GM21825 (cell line): ENCODE results near the gene NEURL1.
"Not testable (repeated sequence)": the region's sequence is repeated elsewhere in the genome, so short reads cannot be mapped to it uniquely, and the experiment has no call there.

Experiments
- ATAC-seq: cut with Tn5 transposase; IDR thresholded peaks from one replicate; pipeline ENCODE4 v1.9.1; 2021; ENCODE audit warnings: mild to moderate bottlenecking, moderate library complexity; ENCODE audit not compliant: unreplicated experiment

The NEURL1 gene

GRCh38 chr10:103492655-103493261 lies 747 bp upstream of the NEURL1 start:
- no peak for ATAC-seq

- no peak for ATAC-seq
Measured at GRCh38 chr10:103493916-103494877, 692 bp downstream of the NEURL1 start.

DNA sequence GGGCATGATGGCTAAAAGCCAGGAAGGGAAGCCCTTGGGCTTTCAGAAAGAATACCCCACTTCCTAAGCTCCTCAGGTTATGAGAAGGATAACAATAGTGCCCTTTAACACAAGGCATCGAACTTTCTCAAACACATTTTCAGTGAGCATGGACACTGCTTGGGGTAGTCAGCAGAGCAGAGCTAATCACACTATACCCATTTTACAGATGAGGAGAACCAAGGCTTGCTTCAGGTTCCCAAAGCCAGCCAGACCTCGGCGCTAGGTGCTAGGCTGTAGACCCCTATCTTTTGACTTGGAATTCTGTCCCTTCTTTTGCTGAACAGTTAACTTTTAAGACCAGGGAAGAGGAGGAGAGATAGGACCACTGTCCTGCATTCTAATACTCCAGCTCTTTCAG lies 1.8 kb downstream of the NEURL1 start:
- no peak for ATAC-seq

DNA sequence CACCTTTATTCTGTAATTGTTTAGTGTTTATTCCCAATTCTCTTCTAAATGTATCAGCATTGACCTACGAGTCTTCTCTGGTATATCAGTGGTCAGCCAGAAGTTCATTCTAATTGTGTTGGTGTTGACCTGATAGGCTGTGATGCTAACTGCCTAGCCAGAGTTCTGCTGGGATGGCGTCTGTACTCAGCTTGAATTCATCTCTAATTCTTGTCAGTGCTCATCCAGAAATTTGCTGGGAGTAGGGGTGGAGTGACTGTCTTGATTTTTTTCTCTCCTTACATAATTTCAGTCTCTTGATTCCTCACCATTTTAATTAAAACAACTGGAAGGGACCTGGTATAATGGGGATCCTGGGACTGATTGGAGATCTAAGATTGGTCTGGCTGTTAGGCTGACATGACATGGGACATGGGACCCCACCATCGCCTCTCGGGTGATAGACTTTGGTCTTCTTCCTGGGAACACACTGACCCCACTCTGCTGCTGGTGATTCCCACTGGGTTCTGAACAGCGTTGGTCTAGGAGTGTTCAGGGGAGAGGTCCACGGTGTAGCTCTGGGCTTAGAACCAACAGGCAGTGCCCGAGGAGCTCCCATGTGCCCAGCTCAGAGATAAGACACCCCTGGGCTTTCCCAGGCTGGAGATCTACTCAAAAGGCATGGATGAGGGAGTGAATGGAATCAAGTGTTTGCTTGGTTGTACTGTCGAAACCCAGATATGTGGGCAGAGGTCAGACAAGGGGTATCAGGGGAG lies 3.8 kb downstream of the NEURL1 start:
- no peak for ATAC-seq

DNA sequence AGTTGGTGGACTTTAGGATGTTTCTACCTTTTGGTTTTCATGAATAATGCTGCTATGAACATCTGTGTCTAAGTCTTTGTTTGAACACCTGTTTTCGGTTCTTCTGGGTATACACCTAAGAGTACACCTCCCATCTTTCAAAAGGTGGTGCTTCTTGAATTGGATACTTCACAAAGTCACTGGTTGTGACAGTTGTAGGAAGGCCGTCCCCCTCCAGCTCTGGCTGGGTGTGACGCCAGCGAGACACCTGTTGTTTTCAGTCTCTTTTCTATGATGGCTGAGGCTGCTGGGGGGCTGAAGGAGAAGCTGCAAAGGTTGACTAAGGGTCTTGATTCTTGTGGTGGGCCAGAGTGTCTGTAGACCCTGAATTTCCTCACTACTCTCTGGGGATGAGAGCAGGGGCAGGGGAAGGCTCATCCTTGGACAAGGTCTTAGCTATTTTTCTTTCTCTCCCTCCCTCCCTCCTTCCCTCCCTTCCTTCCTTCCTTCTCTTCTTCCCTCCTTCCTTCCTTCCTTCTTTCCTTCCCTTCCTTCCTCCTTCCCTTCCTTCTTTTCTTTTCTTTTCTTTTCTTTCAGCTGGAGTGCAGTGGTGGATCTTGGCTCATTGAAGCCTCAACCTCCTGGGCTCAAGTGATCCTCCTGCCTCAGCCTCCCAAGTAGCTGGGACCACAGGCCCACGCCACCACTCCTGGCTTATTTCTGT lies 5.6 kb downstream of the NEURL1 start:
- ATAC-seq: no peak

DNA sequence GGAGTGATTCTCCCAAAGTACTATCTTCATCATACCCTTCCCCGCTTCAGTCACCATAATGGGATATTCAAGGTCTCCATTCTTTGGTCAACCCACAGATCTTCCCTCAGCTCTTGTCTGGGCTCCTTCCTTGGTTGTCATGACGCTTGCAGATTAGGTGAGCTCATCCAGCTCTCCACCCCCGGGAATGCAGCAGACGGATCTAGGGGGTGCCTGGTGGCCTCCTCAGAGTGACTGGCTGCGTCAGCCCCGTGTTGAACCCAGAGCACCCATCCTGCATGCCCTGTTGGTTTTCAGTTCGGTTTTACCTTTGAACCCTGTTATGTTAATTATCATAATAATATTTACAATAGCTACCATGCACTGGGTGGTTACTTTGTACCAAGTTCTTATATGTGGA lies 6.4 kb downstream of the NEURL1 start:
- ATAC-seq: no peak

DNA sequence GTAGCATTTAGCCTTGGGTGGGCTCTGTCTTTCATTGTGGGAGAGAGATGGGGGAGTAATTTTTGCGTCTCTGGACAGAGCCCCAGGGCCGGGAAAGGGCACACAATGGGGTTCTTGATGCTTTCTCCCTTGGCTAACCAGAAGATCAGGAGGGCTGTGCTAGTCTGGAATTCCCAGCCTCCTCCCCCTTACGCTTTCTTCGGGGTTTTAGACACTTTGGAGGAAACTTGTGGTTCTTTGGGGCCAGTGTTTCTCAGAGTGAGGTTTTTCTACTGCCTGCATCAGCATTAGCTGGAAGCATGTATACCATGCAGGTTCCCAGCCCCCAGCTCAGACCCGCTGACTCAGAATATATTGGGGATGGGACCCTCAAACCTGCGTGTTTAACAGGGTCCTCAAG lies 7.0 kb downstream of the NEURL1 start:
- no peak for ATAC-seq

DNA sequence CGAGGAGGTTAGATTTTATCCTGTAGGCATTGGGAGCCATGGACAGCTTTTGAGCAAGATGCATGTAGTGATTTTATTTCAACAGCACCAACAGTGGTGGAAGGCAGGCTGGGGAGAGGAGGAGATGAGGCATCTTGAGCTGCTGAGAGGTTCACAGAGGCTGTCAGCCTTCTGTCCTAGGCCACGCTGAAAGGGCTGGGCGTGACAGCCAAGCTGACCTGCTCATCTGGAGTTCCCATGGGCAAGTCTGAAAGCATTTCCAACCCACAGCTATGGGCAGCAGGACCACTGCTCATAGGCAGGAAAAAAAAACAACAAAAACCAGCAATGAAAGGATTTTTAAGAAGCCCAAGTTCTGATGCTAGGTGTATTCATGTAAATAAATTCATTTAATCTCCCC lies 7.7 kb downstream of the NEURL1 start:
- no peak for ATAC-seq

- no peak for ATAC-seq
Measured at GRCh38 chr10:103502849-103503660, 9.6 kb downstream of the NEURL1 start.

- not testable (repeated sequence) for ATAC-seq
Measured at GRCh38 chr10:103503777-103504176, 10.3 kb downstream of the NEURL1 start.

- no peak for ATAC-seq
Measured at GRCh38 chr10:103504181-103504783, 10.8 kb downstream of the NEURL1 start.

- ATAC-seq: no peak
Measured at GRCh38 chr10:103506061-103506460, 12.6 kb downstream of the NEURL1 start.

GRCh38 chr10:103507235-103508191 lies 14.0 kb downstream of the NEURL1 start:
- no peak for ATAC-seq

DNA sequence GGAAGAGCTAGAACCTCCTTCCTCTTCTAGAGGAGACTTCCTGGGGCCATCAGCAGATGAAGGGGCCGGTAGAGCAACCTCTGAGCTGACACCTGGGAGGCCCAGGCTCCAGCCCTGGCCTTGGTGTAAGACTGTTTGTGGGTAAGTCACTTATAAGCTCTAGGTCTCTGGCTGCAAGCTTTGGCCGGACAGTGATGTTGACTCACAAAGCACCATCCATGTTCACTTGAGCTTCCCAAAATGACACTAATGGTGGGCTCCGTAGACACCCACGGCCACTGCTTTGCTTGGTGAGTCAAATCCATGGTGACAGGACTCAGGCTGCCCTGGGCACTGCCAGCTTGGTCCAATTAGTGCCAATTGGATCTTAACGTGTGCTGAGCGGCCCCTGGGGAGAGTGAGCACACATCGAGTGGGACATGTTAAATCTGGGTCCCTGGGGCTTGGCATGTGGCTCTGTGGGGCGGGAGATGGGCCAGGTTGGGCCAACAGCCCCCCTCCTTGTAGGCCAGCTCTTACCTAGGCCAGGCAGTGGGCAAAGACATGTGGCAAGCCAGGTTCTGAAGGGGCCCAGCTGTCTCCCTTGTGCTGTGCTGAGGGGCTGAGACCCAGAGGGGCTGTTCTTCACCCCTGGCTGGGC lies 16.7 kb downstream of the NEURL1 start:
- ATAC-seq: no peak

DNA sequence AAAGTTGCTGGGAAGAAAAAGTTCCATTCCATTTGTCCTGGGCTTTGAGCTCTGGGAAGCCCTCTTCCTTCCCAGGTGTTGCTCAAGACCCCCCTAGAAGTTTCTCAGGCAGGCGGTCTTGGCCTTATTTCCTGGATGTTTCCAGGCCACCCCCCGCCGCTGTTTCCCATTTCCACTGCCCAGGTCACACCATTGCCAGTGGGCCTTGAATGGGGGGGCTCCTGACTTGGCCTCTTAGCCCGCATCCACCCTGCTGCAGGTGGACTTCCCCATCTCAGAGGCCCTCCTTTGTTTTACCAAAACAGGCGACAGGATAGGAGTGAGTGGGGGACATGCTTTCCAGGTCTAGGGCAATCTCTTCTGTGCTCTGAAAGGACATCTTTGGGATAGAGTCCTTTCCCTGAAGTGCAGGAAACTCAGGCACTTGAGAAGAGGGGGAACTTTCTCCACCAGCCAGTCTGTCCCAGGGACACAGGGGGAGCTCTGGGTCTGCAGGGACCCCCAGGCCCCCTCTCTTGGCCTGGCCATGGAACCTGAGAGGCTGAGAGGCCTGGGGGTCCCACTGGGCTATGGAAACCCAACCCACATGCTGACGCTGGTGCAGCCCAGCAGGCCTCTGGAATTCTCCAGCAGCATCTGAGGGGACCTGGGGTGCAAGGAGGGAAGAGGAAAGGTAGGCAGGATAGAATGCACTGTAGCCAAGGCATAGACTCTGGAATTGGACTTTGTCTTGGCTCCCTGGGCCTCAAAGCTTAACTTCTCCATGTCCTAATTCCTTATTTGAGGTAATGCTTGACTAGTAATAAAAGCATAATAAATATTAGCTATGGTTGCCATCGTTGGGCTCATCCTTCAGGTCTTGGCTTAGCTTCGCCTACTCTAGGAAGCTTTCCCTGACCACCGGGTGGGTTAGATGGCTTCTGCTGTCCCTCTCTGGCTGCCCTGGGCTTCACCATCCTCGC lies 17.6 kb downstream of the NEURL1 start:
- no peak for ATAC-seq

DNA sequence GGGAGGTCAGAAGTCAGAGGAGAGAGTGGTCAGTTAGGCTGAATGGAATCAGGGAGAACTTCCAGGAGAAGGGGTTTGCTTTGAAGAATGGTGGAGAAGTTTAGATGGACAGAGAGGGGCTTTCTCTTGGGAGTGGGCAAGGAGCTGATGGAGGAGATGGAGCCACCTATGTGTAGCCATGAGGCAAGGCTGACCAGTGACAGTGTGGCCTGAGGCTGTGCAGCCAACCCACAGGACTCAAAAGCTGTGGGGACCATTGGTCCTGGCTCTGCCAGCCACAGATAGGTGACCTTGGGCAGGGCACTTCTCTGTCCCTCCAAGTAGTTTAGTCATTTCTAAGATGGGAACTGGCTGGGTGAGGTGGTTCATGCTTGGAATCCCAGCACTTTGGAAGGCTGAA lies 18.7 kb downstream of the NEURL1 start:
- ATAC-seq: no peak
